Measurements from ENCODE around the gene GPR17.

The GPR17 gene

GRCh38 chr2:127645395-127646291 is at the start of gene GPR17:
TSS of gene GPR17 (plus strand) at chr2:127646153. CDS start at chr2:127650736, 4,583 bp downstream.
- DNase-seq, result no peak

GRCh38 chr2:127596311-127597045 is 49.5 kb upstream of the GPR17 start:
- no peak for DNase-seq

- DNase-seq, result no peak
These were observed 48.6 kb upstream of the GPR17 start for GRCh38 chr2:127597046-127597983.

GRCh38 chr2:127597984-127598380 is 48.0 kb upstream of the GPR17 start:
- DNase-seq, result no peak

GRCh38 chr2:127598711-127599110 is 47.2 kb upstream of the GPR17 start:
- no peak for DNase-seq

- DNase-seq, result no peak
These were observed 46.7 kb upstream of the GPR17 start for GRCh38 chr2:127599211-127599610.

GRCh38 chr2:127604986-127605385 is 41.0 kb upstream of the GPR17 start:
- DNase-seq, result no peak

- no peak for DNase-seq
These were observed 40.2 kb upstream of the GPR17 start for GRCh38 chr2:127605691-127606263.

GRCh38 chr2:127606625-127607398 is 39.1 kb upstream of the GPR17 start:
- DNase-seq, result no peak

- no peak for DNase-seq
These were observed 38.5 kb upstream of the GPR17 start for GRCh38 chr2:127607399-127607908.

GRCh38 chr2:127608061-127609030 is 37.6 kb upstream of the GPR17 start:
- DNase-seq, result no peak

GRCh38 chr2:127609031-127609751 is 36.8 kb upstream of the GPR17 start:
- DNase-seq, result no peak

- no peak for DNase-seq
These were observed 36.1 kb upstream of the GPR17 start for GRCh38 chr2:127609818-127610217.

GRCh38 chr2:127610561-127610960 is 35.4 kb upstream of the GPR17 start:
- DNase-seq, result no peak

GRCh38 chr2:127611076-127611925 is 34.7 kb upstream of the GPR17 start:
- DNase-seq, result no peak

GRCh38 chr2:127612111-127612822 is 33.7 kb upstream of the GPR17 start:
- DNase-seq, result no peak

- no peak for DNase-seq
These were observed 31.7 kb upstream of the GPR17 start for GRCh38 chr2:127614246-127614645.

- DNase-seq, result no peak
These were observed 31.2 kb upstream of the GPR17 start for GRCh38 chr2:127614731-127615130.

All from cerebellar nuclear complex (tissue), 1 donor.